Keratinocyte (primary cell): ENCODE measurements around the gene FAM120A. TPM values are rescaled to one million over a fixed set of nuclear protein-coding genes. Genes with fewer than 3 reads are reported as not detected.

Experiments used
- DNase-seq: peaks from one replicate; pipeline ENCODE4 v3.0.0-alpha.2; 2011; ENCODE audit warnings: low read depth, missing footprints, low spot score
- FAIRE-seq: peaks from 2 replicates; lab custom pipeline; 2011; peaks lifted over from hg19 to GRCh38; lab: Jason Lieb, UNC
- H2AFZ ChIP-seq: 2 replicates; pipeline ENCODE4 v1.6.0; 2012; ENCODE audit warnings: low read length, control low read depth, inconsistent platforms; ENCODE audit not compliant: control insufficient read depth
- H3K27ac ChIP-seq: 2 replicates; pipeline ENCODE4 v1.5.1; 2011; ENCODE audit warnings: low read length; ENCODE audit not compliant: control insufficient read depth, insufficient read depth
- H3K27me3 ChIP-seq: 3 replicates; pipeline ENCODE4 v1.6.0; 2011; ENCODE audit warnings: low read length; ENCODE audit not compliant: control insufficient read depth, insufficient read depth; ENCODE audit errors: extremely low read depth
- H3K36me3 ChIP-seq, 2 experiments: 2 replicates in 1 of 2; 3 replicates in 1 of 2; pipeline ENCODE4 v1.5.1; 2011; ENCODE audit warnings: low read length in 2 of 2, mild to moderate bottlenecking in 1 of 2; ENCODE audit not compliant: control insufficient read depth in 2 of 2, insufficient read depth in 2 of 2; ENCODE audit errors: extremely low read depth in 1 of 2
- H3K4me1 ChIP-seq: 3 replicates; pipeline ENCODE4 v1.5.1; 2011; ENCODE audit warnings: low read length; ENCODE audit not compliant: control insufficient read depth, insufficient read depth; ENCODE audit errors: extremely low read depth
- H3K4me2 ChIP-seq: 3 replicates; pipeline ENCODE4 v1.6.0; 2011; ENCODE audit warnings: low read depth, low read length; ENCODE audit not compliant: control insufficient read depth, insufficient read depth; ENCODE audit errors: extremely low read depth
- H3K4me3 ChIP-seq, 3 experiments: fragments of 200-600 bp in 1 of 3; sonication (generic) in 1 of 3; 2 replicates in 2 of 3; 3 replicates in 1 of 3; pipeline ENCODE4 v1.5.1; 2011 to 2016; ENCODE audit warnings: low read length in 3 of 3, mild to moderate bottlenecking in 3 of 3, control low read depth in 2 of 3, inconsistent platforms in 1 of 3, low read depth in 1 of 3, mixed read lengths in 1 of 3, mixed run types in 1 of 3, moderate library complexity in 1 of 3; ENCODE audit not compliant: control insufficient read depth in 2 of 3, insufficient read depth in 2 of 3; ENCODE audit errors: extremely low read depth in 1 of 3
- H3K79me2 ChIP-seq: 2 replicates; pipeline ENCODE4 v1.6.0; 2012; ENCODE audit warnings: low read length; ENCODE audit not compliant: control insufficient read depth, insufficient read depth
- H3K9ac ChIP-seq: 3 replicates; pipeline ENCODE4 v1.6.0; 2011; ENCODE audit warnings: low read length; ENCODE audit not compliant: control insufficient read depth, insufficient read depth; ENCODE audit errors: extremely low read depth
- H3K9me1 ChIP-seq: 3 replicates; pipeline ENCODE4 v1.6.0; 2011; ENCODE audit warnings: low read length; ENCODE audit not compliant: control insufficient read depth, insufficient read depth; ENCODE audit errors: extremely low read depth
- H3K9me3 ChIP-seq: 2 replicates; pipeline ENCODE4 v1.5.1; 2012; ENCODE audit warnings: low read depth, low read length; ENCODE audit not compliant: control insufficient read depth
- H4K20me1 ChIP-seq: 3 replicates; pipeline ENCODE4 v1.6.0; 2011; ENCODE audit warnings: low read length; ENCODE audit not compliant: control insufficient read depth, insufficient read depth; ENCODE audit errors: extremely low read depth
- EZH2 ChIP-seq: IDR thresholded peaks from one replicate; pipeline ENCODE4 v1.6.1; 2012; ENCODE audit warnings: inconsistent platforms, mild to moderate bottlenecking, low read length, moderate library complexity
- dilution Hi-C: fragments of 300-500 bp; cut with MboI; formaldehyde crosslinking; loops from one replicate; pipeline ENCODE4 v1.7.0; 2020; ENCODE audit warnings: low sequenced_read_pairs; ENCODE audit not compliant: extremely low pct_ligation_motif_present
- polyA plus RNA-seq, 5 experiments: library from polyadenylated mRNA; depleted of rRNA in 3 of 5; stranded (reverse) in 3 of 5; stranded (forward) in 1 of 5; unstranded in 1 of 5; fragments of >200 nt; gene quantifications; 1 replicate in 1 of 5; 2 replicates in 3 of 5; 3 replicates in 1 of 5; pipeline versions ENCODE4 v1.2.1 to v1.2.3, GENCODE V29; 2011 to 2012; ENCODE audit warnings: missing spikeins in 2 of 5, low read depth in 1 of 5, low replicate concordance in 1 of 5
- TF ChIP-seq, protein P1 (sequence below), 3 experiments: IDR thresholded peaks in 1 of 3; conservative IDR thresholded peaks in 1 of 3; optimal IDR thresholded peaks in 1 of 3; 2 replicates in 2 of 3; 3 replicates in 1 of 3; pipeline versions ENCODE3 to v1.5.1; 2011; ENCODE audit warnings: low read length in 3 of 3, mild to moderate bottlenecking in 3 of 3, moderate library complexity in 2 of 3, control low read depth in 1 of 3, inconsistent platforms in 1 of 3; ENCODE audit not compliant: insufficient read depth in 2 of 3; ENCODE audit errors: extremely low read depth in 1 of 3

Gene FAM120A
- polyA plus RNA-seq, 1 donor (not counting 4 experiments of a cell fraction or from before 2014, with no cell fraction given), result 79.2 TPM

- dilution Hi-C loops, result no loop called here
- Histone ChIP-seq H3K9ac (no peak overlapping the region), H3K27me3 (no peaks in the 10 kb centered on the region), H2AFZ (no peak overlapping the region), H3K79me2 (peaks cover 9% of the 10 kb centered on the region), H3K9me1 (no peaks in the 10 kb centered on the region), H3K27ac (no peak overlapping the region), H4K20me1 (no peaks in the 10 kb centered on the region), H3K4me2 (no peak overlapping the region), H3K4me1 (peaks cover 11% of the 10 kb centered on the region), H3K9me3 (no peaks in the 10 kb centered on the region), H3K36me3 (no peaks in the 10 kb centered on the region), H3K4me3 (no peak overlapping the region)
- FAIRE-seq (no peak), DNase-seq (no peak)
- TF ChIP-seq EZH2, result no peak
- TF ChIP-seq, protein P1, sequence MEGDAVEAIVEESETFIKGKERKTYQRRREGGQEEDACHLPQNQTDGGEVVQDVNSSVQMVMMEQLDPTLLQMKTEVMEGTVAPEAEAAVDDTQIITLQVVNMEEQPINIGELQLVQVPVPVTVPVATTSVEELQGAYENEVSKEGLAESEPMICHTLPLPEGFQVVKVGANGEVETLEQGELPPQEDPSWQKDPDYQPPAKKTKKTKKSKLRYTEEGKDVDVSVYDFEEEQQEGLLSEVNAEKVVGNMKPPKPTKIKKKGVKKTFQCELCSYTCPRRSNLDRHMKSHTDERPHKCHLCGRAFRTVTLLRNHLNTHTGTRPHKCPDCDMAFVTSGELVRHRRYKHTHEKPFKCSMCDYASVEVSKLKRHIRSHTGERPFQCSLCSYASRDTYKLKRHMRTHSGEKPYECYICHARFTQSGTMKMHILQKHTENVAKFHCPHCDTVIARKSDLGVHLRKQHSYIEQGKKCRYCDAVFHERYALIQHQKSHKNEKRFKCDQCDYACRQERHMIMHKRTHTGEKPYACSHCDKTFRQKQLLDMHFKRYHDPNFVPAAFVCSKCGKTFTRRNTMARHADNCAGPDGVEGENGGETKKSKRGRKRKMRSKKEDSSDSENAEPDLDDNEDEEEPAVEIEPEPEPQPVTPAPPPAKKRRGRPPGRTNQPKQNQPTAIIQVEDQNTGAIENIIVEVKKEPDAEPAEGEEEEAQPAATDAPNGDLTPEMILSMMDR (optimal IDR thresholded peaks at IDR 0.05 in 1 of 3, IDR thresholded peaks at IDR 0.05 in 1 of 3, conservative IDR thresholded peaks at IDR 0.05 in 1 of 3; ENCODE audit: extremely low read depth in 1 of 3, insufficient read depth in 2 of 3, low read length in 3 of 3), result no peak
Observed at GRCh38 chr9:93572636-93573515, 121.4 kb downstream of the FAM120A start.

DNA sequence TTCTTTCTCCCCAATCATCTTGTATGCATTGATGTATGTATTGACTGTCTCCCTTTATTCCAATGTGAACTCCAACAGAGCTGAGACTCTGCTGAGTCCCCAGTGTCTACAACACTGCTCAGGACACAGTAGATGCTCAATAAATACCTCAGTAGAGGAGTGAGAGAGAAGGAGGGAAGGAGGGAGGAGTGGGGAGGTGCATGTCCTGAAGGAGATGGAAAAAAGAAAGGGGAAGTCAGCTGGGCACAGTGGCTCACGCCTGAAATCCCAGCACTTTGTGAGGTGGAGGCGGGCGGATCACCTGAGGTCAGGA is 122.0 kb downstream of the FAM120A start:
- no peak overlapping the region for H2AFZ ChIP-seq
- H4K20me1 ChIP-seq, result no peaks in the 10 kb centered on the region
- no peak overlapping the region for H3K4me2 ChIP-seq
- H3K4me1 ChIP-seq, result peaks cover 17% of the 10 kb centered on the region
- H3K4me3 ChIP-seq, result no peak overlapping the region
- peaks cover 15% of the 10 kb centered on the region for H3K79me2 ChIP-seq
- H3K9me1 ChIP-seq, result no peaks in the 10 kb centered on the region
- no peak for DNase-seq
- no peak for FAIRE-seq
- H3K27me3 ChIP-seq, result no peaks in the 10 kb centered on the region
- no peaks in the 10 kb centered on the region for H3K9me3 ChIP-seq
- TF ChIP-seq, protein P1 (optimal IDR thresholded peaks at IDR 0.05 in 1 of 3, IDR thresholded peaks at IDR 0.05 in 1 of 3, conservative IDR thresholded peaks at IDR 0.05 in 1 of 3; ENCODE audit: extremely low read depth in 1 of 3, insufficient read depth in 2 of 3, low read length in 3 of 3), result no peak
- TF ChIP-seq EZH2, result no peak
- dilution Hi-C loops, result no loop called here
- no peaks in the 10 kb centered on the region for H3K36me3 ChIP-seq
- H3K27ac ChIP-seq, result no peak overlapping the region
- H3K9ac ChIP-seq, result no peak overlapping the region
